Sigmoid colon (tissue), 4 donors: ENCODE data around the gene MLH3.

Experiments used
- EP300 ChIP-seq, 4 donors: sonication (generic); formaldehyde crosslinking; IDR thresholded peaks; one replicate each; pipeline ENCODE4 v1.6.1; 2017; ENCODE audit warnings: antibody characterized with exemption in 4 of 4
- POLR2A ChIP-seq, 2 donors: fragments of 450-650 bp; IDR thresholded peaks; one replicate each; pipeline ENCODE4 v1.6.1; 2016; ENCODE audit warnings: antibody characterized with exemption in 2 of 2, mild to moderate bottlenecking in 2 of 2, moderate library complexity in 2 of 2
- POLR2AphosphoS5 ChIP-seq, 4 donors: sonication (generic); formaldehyde crosslinking; IDR thresholded peaks; one replicate each; pipeline ENCODE4 v1.6.1; 2017; ENCODE audit warnings: antibody characterized with exemption in 4 of 4
- TF ChIP-seq, protein P1 (sequence below), 4 experiments: fragments of 450-650 bp in 3 of 4; fragments of 200-600 bp in 1 of 4; IDR thresholded peaks; one replicate each; pipeline ENCODE4 v1.5.1; 2016 to 2019; ENCODE audit warnings: antibody characterized with exemption in 4 of 4, mild to moderate bottlenecking in 3 of 4, moderate library complexity in 2 of 4

DNA sequence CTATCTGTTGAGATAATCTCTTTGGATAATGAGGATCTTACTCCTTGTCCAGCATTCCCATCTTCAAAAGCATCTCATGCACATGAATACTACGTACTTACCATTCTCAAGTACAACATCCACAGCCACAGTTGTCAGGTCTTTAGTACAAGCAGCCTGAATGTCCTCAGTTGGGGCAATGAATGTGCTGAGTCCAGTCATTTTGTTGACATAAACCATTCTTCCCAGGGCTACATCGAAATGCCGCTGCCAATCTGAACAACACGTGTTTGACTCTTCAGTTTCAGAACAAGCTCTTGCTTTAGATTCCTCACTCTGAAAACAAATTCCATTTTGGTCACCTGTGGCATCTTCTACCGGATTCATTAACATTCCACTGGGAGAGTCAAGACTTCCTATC lies 5.0 kb downstream of the MLH3 start:
- TF ChIP-seq, protein P1, sequence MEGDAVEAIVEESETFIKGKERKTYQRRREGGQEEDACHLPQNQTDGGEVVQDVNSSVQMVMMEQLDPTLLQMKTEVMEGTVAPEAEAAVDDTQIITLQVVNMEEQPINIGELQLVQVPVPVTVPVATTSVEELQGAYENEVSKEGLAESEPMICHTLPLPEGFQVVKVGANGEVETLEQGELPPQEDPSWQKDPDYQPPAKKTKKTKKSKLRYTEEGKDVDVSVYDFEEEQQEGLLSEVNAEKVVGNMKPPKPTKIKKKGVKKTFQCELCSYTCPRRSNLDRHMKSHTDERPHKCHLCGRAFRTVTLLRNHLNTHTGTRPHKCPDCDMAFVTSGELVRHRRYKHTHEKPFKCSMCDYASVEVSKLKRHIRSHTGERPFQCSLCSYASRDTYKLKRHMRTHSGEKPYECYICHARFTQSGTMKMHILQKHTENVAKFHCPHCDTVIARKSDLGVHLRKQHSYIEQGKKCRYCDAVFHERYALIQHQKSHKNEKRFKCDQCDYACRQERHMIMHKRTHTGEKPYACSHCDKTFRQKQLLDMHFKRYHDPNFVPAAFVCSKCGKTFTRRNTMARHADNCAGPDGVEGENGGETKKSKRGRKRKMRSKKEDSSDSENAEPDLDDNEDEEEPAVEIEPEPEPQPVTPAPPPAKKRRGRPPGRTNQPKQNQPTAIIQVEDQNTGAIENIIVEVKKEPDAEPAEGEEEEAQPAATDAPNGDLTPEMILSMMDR (IDR thresholded peaks at IDR 0.05): no peak
- TF ChIP-seq POLR2AphosphoS5 (IDR thresholded peaks at IDR 0.05): no peak
- TF ChIP-seq POLR2A (IDR thresholded peaks at IDR 0.05): no peak
- no peak for TF ChIP-seq EP300 (IDR thresholded peaks at IDR 0.05)
